Effector memory CD4-positive, alpha-beta T cell (primary cell): ENCODE measurements around the gene TMEM109.

Experiments used
- DNase-seq, 3 donors: peaks; one replicate each; pipeline ENCODE4 v3.0.0-alpha.2; 2020
- H3K27ac ChIP-seq: 2 replicates; pipeline ENCODE4 v1.7.0; 2013; ENCODE audit warnings: mild to moderate bottlenecking, low read length, moderate library complexity; ENCODE audit not compliant: insufficient read depth, poor library complexity, severe bottlenecking
- H3K27me3 ChIP-seq: replicated peaks from 2 replicates; pipeline ENCODE4 v1.7.0; 2013; ENCODE audit warnings: mild to moderate bottlenecking, low read length; ENCODE audit not compliant: insufficient read depth, control insufficient read depth, poor library complexity, severe bottlenecking
- H3K36me3 ChIP-seq: 2 replicates; pipeline ENCODE4 v1.7.0; 2013; ENCODE audit warnings: mild to moderate bottlenecking, low read length, moderate library complexity; ENCODE audit not compliant: control insufficient read depth, insufficient read depth
- H3K4me1 ChIP-seq: 2 replicates; pipeline ENCODE4 v1.7.0; 2013; ENCODE audit warnings: low read length, mild to moderate bottlenecking; ENCODE audit not compliant: control insufficient read depth, insufficient read depth, poor library complexity, severe bottlenecking
- H3K4me3 ChIP-seq: 2 replicates; pipeline ENCODE4 v1.7.0; 2013; ENCODE audit warnings: low read length, low read depth, mild to moderate bottlenecking; ENCODE audit not compliant: insufficient read depth, poor library complexity, severe bottlenecking
- H3K9me3 ChIP-seq: 2 replicates; pipeline ENCODE4 v1.7.0; 2013; ENCODE audit warnings: mild to moderate bottlenecking, low read length, moderate library complexity; ENCODE audit not compliant: control insufficient read depth

The TMEM109 gene

GRCh38 chr11:60925868-60926267, 11.9 kb downstream of the TMEM109 start:
- Histone ChIP-seq H3K4me1 (peaks cover 15% of the 10 kb centered on the region), H3K36me3 (peaks cover 23% of the 10 kb centered on the region), H3K27ac (no peak overlapping the region), H3K27me3 (peaks cover 20% of the 10 kb centered on the region), H3K4me3 (no peak overlapping the region), H3K9me3 (no peaks in the 10 kb centered on the region)
- DNase-seq: no peak

- H3K4me1 ChIP-seq: peaks cover 15% of the 10 kb centered on the region
- DNase-seq: no peak
- no peak overlapping the region for H3K4me3 ChIP-seq
- peaks cover 20% of the 10 kb centered on the region for H3K27me3 ChIP-seq
- H3K9me3 ChIP-seq: no peaks in the 10 kb centered on the region
- H3K36me3 ChIP-seq: peaks cover 16% of the 10 kb centered on the region
- no peak overlapping the region for H3K27ac ChIP-seq
Measured at GRCh38 chr11:60926500-60926899, 12.5 kb downstream of the TMEM109 start.

GRCh38 chr11:60927061-60927592, 13.2 kb downstream of the TMEM109 start:
- no peak for DNase-seq
- H3K27ac ChIP-seq: no peak overlapping the region
- H3K4me3 ChIP-seq: no peak overlapping the region
- peaks cover 15% of the 10 kb centered on the region for H3K4me1 ChIP-seq
- H3K27me3 ChIP-seq: peaks cover 20% of the 10 kb centered on the region
- H3K36me3 ChIP-seq: peaks cover 10% of the 10 kb centered on the region
- no peaks in the 10 kb centered on the region for H3K9me3 ChIP-seq

- no peak overlapping the region for H3K27ac ChIP-seq
- H3K9me3 ChIP-seq: no peaks in the 10 kb centered on the region
- H3K4me3 ChIP-seq: no peak overlapping the region
- peaks cover 20% of the 10 kb centered on the region for H3K27me3 ChIP-seq
- DNase-seq: no peak
- H3K36me3 ChIP-seq: peaks cover 5% of the 10 kb centered on the region
- H3K4me1 ChIP-seq: peaks cover 15% of the 10 kb centered on the region
Measured at GRCh38 chr11:60927600-60927999, 13.6 kb downstream of the TMEM109 start.

GRCh38 chr11:60928563-60929001, 14.6 kb downstream of the TMEM109 start:
- Histone ChIP-seq H3K27me3 (peaks cover 19% of the 10 kb centered on the region), H3K4me3 (no peak overlapping the region), H3K9me3 (no peaks in the 10 kb centered on the region), H3K27ac (no peak overlapping the region), H3K4me1 (peaks cover 15% of the 10 kb centered on the region), H3K36me3 (no peaks in the 10 kb centered on the region)
- no peak for DNase-seq

GRCh38 chr11:60929764-60930163, 15.8 kb downstream of the TMEM109 start:
- no peak for DNase-seq
- Histone ChIP-seq H3K4me1 (peaks cover 6% of the 10 kb centered on the region), H3K27me3 (peaks cover 9% of the 10 kb centered on the region), H3K4me3 (no peak overlapping the region), H3K27ac (no peak overlapping the region), H3K9me3 (no peaks in the 10 kb centered on the region), H3K36me3 (no peaks in the 10 kb centered on the region)

GRCh38 chr11:60930394-60930793, 16.4 kb downstream of the TMEM109 start:
- peaks cover 4% of the 10 kb centered on the region for H3K27me3 ChIP-seq
- no peak overlapping the region for H3K27ac ChIP-seq
- no peaks in the 10 kb centered on the region for H3K36me3 ChIP-seq
- no peak overlapping the region for H3K4me3 ChIP-seq
- no peak for DNase-seq
- no peaks in the 10 kb centered on the region for H3K4me1 ChIP-seq
- H3K9me3 ChIP-seq: no peaks in the 10 kb centered on the region

GRCh38 chr11:60931917-60932316, 18.0 kb downstream of the TMEM109 start:
- Histone ChIP-seq H3K9me3 (no peaks in the 10 kb centered on the region), H3K36me3 (no peaks in the 10 kb centered on the region), H3K27ac (no peak overlapping the region), H3K27me3 (peaks cover 3% of the 10 kb centered on the region), H3K4me3 (no peak overlapping the region), H3K4me1 (no peaks in the 10 kb centered on the region)
- DNase-seq: no peak

- Histone ChIP-seq H3K9me3 (no peaks in the 10 kb centered on the region), H3K27ac (no peak overlapping the region), H3K27me3 (peaks cover 3% of the 10 kb centered on the region), H3K36me3 (no peaks in the 10 kb centered on the region), H3K4me1 (no peaks in the 10 kb centered on the region), H3K4me3 (no peak overlapping the region)
- no peak for DNase-seq
Measured at GRCh38 chr11:60932605-60933356, 18.8 kb downstream of the TMEM109 start.

- Histone ChIP-seq H3K4me1 (no peaks in the 10 kb centered on the region), H3K27ac (no peak overlapping the region), H3K27me3 (peaks cover 3% of the 10 kb centered on the region), H3K36me3 (no peaks in the 10 kb centered on the region), H3K9me3 (no peaks in the 10 kb centered on the region), H3K4me3 (no peak overlapping the region)
- DNase-seq: no peak
Measured at GRCh38 chr11:60933416-60934123, 19.6 kb downstream of the TMEM109 start.
